K562 (cell line): ENCODE measurements around the gene MED14. TPM values are rescaled to one million over a fixed set of nuclear protein-coding genes. Genes with fewer than 3 reads are reported as not detected.

Experiments used
- CBX5 ChIP-seq: IDR thresholded peaks from 2 replicates; pipeline ENCODE4 v1.6.1; 2014; ENCODE audit warnings: low read depth, borderline replicate concordance
- ERF ChIP-seq: fragments of 450-650 bp; formaldehyde crosslinking; IDR thresholded peaks from 2 replicates; pipeline ENCODE4 v1.4.0; 2020; ENCODE audit warnings: mild to moderate bottlenecking, mixed read lengths
- GTF2A2 ChIP-seq: IDR thresholded peaks from 2 replicates; pipeline ENCODE4 v1.6.1; 2016; ENCODE audit warnings: mild to moderate bottlenecking, missing genetic modification characterization, missing compliant biosample characterization
- HCFC1 ChIP-seq: IDR thresholded peaks from 2 replicates; pipeline ENCODE4 v1.6.1; 2012; ENCODE audit warnings: low read depth, low read length, improper control_type of control experiment
- MEF2D ChIP-seq: conservative IDR thresholded peaks from 2 replicates; pipeline ENCODE4 v1.6.1; 2016; ENCODE audit warnings: low read depth, missing genetic modification characterization, missing compliant biosample characterization
- MXI1 ChIP-seq: IDR thresholded peaks from 2 replicates; pipeline ENCODE4 v1.6.1; 2011; ENCODE audit warnings: low read depth, mild to moderate bottlenecking, improper control_type of control experiment, low read length
- PATZ1 ChIP-seq: fragments of 250-450 bp; sonication (Bioruptor Pico); IDR thresholded peaks from 2 replicates; pipeline ENCODE4 v1.5.0; 2020; ENCODE audit warnings: mild to moderate bottlenecking, borderline replicate concordance
- PKNOX1 ChIP-seq: fragments of 450-650 bp; IDR thresholded peaks from 2 replicates; pipeline ENCODE4 v1.6.1; 2016
- RBM15 ChIP-seq: fragments of 200-400 bp; formaldehyde crosslinking; IDR thresholded peaks from 2 replicates; pipeline ENCODE4 v1.6.1; 2018; ENCODE audit warnings: mild to moderate bottlenecking, low read length, moderate library complexity; ENCODE audit not compliant: insufficient read depth
- REST ChIP-seq, 2 experiments: fragments of 450-650 bp; formaldehyde crosslinking in 1 of 2; IDR thresholded peaks; 2 replicates each; pipeline versions ENCODE4 v1.4.0 to v1.6.1; 2014 to 2020; ENCODE audit warnings: mild to moderate bottlenecking in 2 of 2, borderline replicate concordance in 1 of 2, low read depth in 1 of 2
- RFX5 ChIP-seq: IDR thresholded peaks from 2 replicates; pipeline ENCODE4 v1.6.1; 2011; ENCODE audit warnings: low read depth, mild to moderate bottlenecking, improper control_type of control experiment, low read length
- SRSF1 ChIP-seq: fragments of 200-400 bp; formaldehyde crosslinking; IDR thresholded peaks from 2 replicates; pipeline ENCODE4 v1.6.1; 2017; ENCODE audit warnings: mild to moderate bottlenecking, low read depth, low read length, moderate library complexity
- ZBTB12 ChIP-seq: fragments of 250-450 bp; sonication (Bioruptor Pico); IDR thresholded peaks from 2 replicates; pipeline ENCODE4 v1.4.0; 2020
- ZNF224 ChIP-seq: sonication (generic); formaldehyde crosslinking; IDR thresholded peaks from 2 replicates; pipeline ENCODE4 v1.8.0; 2022; ENCODE audit warnings: mild to moderate bottlenecking, missing genetic modification reagents
- ZSCAN29 ChIP-seq: fragments of 450-650 bp; IDR thresholded peaks from 2 replicates; pipeline ENCODE4 v1.6.1; 2017
- polyA plus RNA-seq, 8 experiments: library from polyadenylated mRNA; depleted of rRNA in 4 of 8; stranded (reverse) in 5 of 8; unstranded in 3 of 8; fragments of >200 nt; fragmentation: Nextera tagmentation in 2 of 8; fragmentation: Illumina TruSeq in 1 of 8; extraction: Ambion mirVana in 2 of 8; extraction: Trizol in 1 of 8; gene quantifications; 2 replicates each; pipeline versions ENCODE4 v1.2.1 to v1.2.3, GENCODE V29; 2011 to 2014; ENCODE audit warnings: inconsistent platforms in 1 of 8, missing spikeins in 1 of 8
- total RNA-seq, 7 experiments: library from RNA; depleted of rRNA in 6 of 7; stranded (reverse); fragments of >200 nt in 6 of 7; fragmentation: Illumina TruSeq in 2 of 7; extraction: Trizol in 2 of 7; gene quantifications; 2 replicates each; pipeline versions ENCODE4 v1.2.1 to v1.2.3, GENCODE V29; 2011 to 2021; ENCODE audit warnings: low replicate concordance in 1 of 7

MED14 gene
- total and polyA plus RNA-seq, 9 of the 15 experiments (the other 6 are each of a cell fraction or from before 2014, with no cell fraction given): 9.2 to 35.3 (median 18.7) TPM

GRCh38 chrX:40647307-40648197, 87.8 kb downstream of the MED14 start, which contains the start of gene CXorf38 (continued):
- 0 out of 2 replicates have a peak, but pooled peaks have one; percentile 16 for TF ChIP-seq ERF (CRISPR knock-in tag)
- TF ChIP-seq HCFC1: no peak
- no peak for TF ChIP-seq RBM15
- TF ChIP-seq MEF2D (tag): no peak
- no peak for TF ChIP-seq RFX5
- TF ChIP-seq ZBTB12: no peak
- TF ChIP-seq PATZ1 (CRISPR knock-in tag): no peak
- TF ChIP-seq SRSF1: no peak
- TF ChIP-seq ZNF224 (CRISPR knock-in tag): no peak
- TF ChIP-seq MXI1: no peak
- TF ChIP-seq REST (IDR thresholded peaks at IDR 0.05; ENCODE audit: borderline replicate concordance): no peak
- TF ChIP-seq REST (CRISPR knock-in tag; IDR thresholded peaks at IDR 0.05; ENCODE audit: low read depth): no peak
- peak; percentile 73 for TF ChIP-seq PKNOX1
- TF ChIP-seq ZSCAN29: no peak
- TF ChIP-seq CBX5: no peak
- no peak for TF ChIP-seq GTF2A2
